Caco-2 (cell line): ENCODE measurements around the gene ASB3. TPM values are rescaled to one million over a fixed set of nuclear protein-coding genes. Genes with fewer than 3 reads are reported as not detected.

Source experiments
- BruUV-seq: library from RNA; stranded (reverse); fragments of 400-500 nt; replicated peaks from 2 replicates; lab custom pipeline; 2021; lab: Mats Ljungman, UMichigan
- CTCF ChIA-PET: fragments of 300-600 bp; sonication (Branson Sonifier 250); formaldehyde crosslinking; loops from one replicate; lab custom pipeline; 2022; ENCODE audit warnings: antibody characterized with exemption; lab: Charles Lee
- POLR2A ChIA-PET: fragments of 300-600 bp; sonication (Branson Sonifier 250); formaldehyde crosslinking; loops from one replicate; lab custom pipeline; 2022; ENCODE audit warnings: antibody characterized with exemption; lab: Charles Lee
- DNase-seq, 2 experiments: peaks; one replicate each; pipeline versions ENCODE4 v3.0.0 to v3.0.0-alpha.2; 2020 to 2022
- H3K27me3 ChIP-seq: replicated peaks from 2 replicates; pipeline ENCODE4 v1.6.0; 2011; ENCODE audit warnings: low read length; ENCODE audit not compliant: control insufficient read depth, insufficient read depth
- H3K36me3 ChIP-seq: 2 replicates; pipeline ENCODE4 v1.5.1; 2011; ENCODE audit warnings: low read length; ENCODE audit not compliant: control insufficient read depth, insufficient read depth
- H3K4me1 ChIP-seq: fragments of 250-450 bp; sonication (Bioruptor Pico); 2 replicates; pipeline ENCODE4 v1.5.1; 2020; ENCODE audit warnings: mild to moderate bottlenecking
- H3K4me3 ChIP-seq: 2 replicates; pipeline ENCODE4 v1.5.1; 2011; ENCODE audit warnings: low read depth, mild to moderate bottlenecking, control low read depth, low read length
- H3K9me3 ChIP-seq: fragments of 250-450 bp; sonication (Bioruptor Pico); 2 replicates; pipeline ENCODE4 v1.5.1; 2020; ENCODE audit warnings: mild to moderate bottlenecking, moderate library complexity
- H3K27ac Mint-ChIP-seq: one replicate; pipeline ENCODE4 v1.8.0; 2022; ENCODE audit warnings: mixed read lengths; ENCODE audit not compliant: unreplicated experiment
- H3K27me3 Mint-ChIP-seq: one replicate; pipeline ENCODE4 v1.8.0; 2022; ENCODE audit warnings: mixed read lengths; ENCODE audit not compliant: insufficient read depth, unreplicated experiment
- H3K36me3 Mint-ChIP-seq: one replicate; pipeline ENCODE4 v1.8.0; 2022; ENCODE audit warnings: mild to moderate bottlenecking, mixed read lengths; ENCODE audit not compliant: insufficient read depth, unreplicated experiment
- H3K4me1 Mint-ChIP-seq: one replicate; pipeline ENCODE4 v1.8.0; 2022; ENCODE audit warnings: low read depth, mixed read lengths; ENCODE audit not compliant: unreplicated experiment
- H3K4me3 Mint-ChIP-seq: one replicate; pipeline ENCODE4 v1.8.0; 2022; ENCODE audit warnings: mild to moderate bottlenecking, moderate library complexity, mixed read lengths; ENCODE audit not compliant: unreplicated experiment
- H3K9me3 Mint-ChIP-seq: one replicate; pipeline ENCODE4 v1.8.0; 2022; ENCODE audit warnings: mixed read lengths; ENCODE audit not compliant: unreplicated experiment
- intact Hi-C: fragments of 100-400 bp; cut with micrococcal nuclease; formaldehyde crosslinking; loops from one replicate; pipeline ENCODE4 v1.10.0; 2022; ENCODE audit not compliant: unreplicated experiment
- total RNA-seq: library from RNA; stranded (reverse); gene quantifications from 2 replicates; pipeline ENCODE4 v1.2.3, GENCODE V29; 2022
- TF ChIP-seq, protein P1 (sequence below), 2 experiments: fragments of 200-600 bp in 1 of 2; IDR thresholded peaks; 1 replicate in 1 of 2; 2 replicates in 1 of 2; pipeline versions ENCODE4 v1.5.1 to v1.8.0; 2011 to 2022; ENCODE audit warnings: antibody characterized with exemption in 1 of 2, control low read depth in 1 of 2, inconsistent platforms in 1 of 2, low read depth in 1 of 2, low read length in 1 of 2, mild to moderate bottlenecking in 1 of 2, moderate library complexity in 1 of 2; ENCODE audit not compliant: insufficient read depth in 1 of 2, severe bottlenecking in 1 of 2, unreplicated experiment in 1 of 2

ASB3 gene
- total RNA-seq, 1 experiment from 2014 or later = 12.9 TPM

GRCh38 chr2:53802617-53803151 is 15.9 kb upstream of the ASB3 start:
- no peak overlapping the region for H3K4me3 ChIP-seq
- BruUV-seq = no TSS peak
- ChIA-PET POLR2A (no interaction called here), CTCF (no interaction called here)
- H3K4me3 Mint-ChIP-seq = no peak overlapping the region
- H3K27ac Mint-ChIP-seq = no peak overlapping the region
- TF ChIP-seq, protein P1, sequence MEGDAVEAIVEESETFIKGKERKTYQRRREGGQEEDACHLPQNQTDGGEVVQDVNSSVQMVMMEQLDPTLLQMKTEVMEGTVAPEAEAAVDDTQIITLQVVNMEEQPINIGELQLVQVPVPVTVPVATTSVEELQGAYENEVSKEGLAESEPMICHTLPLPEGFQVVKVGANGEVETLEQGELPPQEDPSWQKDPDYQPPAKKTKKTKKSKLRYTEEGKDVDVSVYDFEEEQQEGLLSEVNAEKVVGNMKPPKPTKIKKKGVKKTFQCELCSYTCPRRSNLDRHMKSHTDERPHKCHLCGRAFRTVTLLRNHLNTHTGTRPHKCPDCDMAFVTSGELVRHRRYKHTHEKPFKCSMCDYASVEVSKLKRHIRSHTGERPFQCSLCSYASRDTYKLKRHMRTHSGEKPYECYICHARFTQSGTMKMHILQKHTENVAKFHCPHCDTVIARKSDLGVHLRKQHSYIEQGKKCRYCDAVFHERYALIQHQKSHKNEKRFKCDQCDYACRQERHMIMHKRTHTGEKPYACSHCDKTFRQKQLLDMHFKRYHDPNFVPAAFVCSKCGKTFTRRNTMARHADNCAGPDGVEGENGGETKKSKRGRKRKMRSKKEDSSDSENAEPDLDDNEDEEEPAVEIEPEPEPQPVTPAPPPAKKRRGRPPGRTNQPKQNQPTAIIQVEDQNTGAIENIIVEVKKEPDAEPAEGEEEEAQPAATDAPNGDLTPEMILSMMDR (IDR thresholded peaks at IDR 0.05; ENCODE audit: insufficient read depth in 1 of 2, low read depth in 1 of 2, low read length in 1 of 2, severe bottlenecking in 1 of 2, unreplicated experiment in 1 of 2) = no peak
- no peak for DNase-seq
- peaks cover 31% of the 10 kb centered on the region for H3K36me3 Mint-ChIP-seq
- H3K9me3 Mint-ChIP-seq = no peaks in the 10 kb centered on the region
- no peaks in the 10 kb centered on the region for H3K9me3 ChIP-seq
- H3K4me1 ChIP-seq = no peaks in the 10 kb centered on the region
- H3K4me1 Mint-ChIP-seq = no peaks in the 10 kb centered on the region
- no peaks in the 10 kb centered on the region for H3K27me3 ChIP-seq
- H3K36me3 ChIP-seq = no peaks in the 10 kb centered on the region; the same call in 1 of the 2 replicates
- intact Hi-C loops = no loop called here
- H3K27me3 Mint-ChIP-seq = no peaks in the 10 kb centered on the region

- no peaks in the 10 kb centered on the region for H3K4me1 Mint-ChIP-seq
- Histone ChIP-seq H3K27me3 (no peaks in the 10 kb centered on the region), H3K36me3 (no peaks in the 10 kb centered on the region), H3K9me3 (no peaks in the 10 kb centered on the region), H3K4me3 (no peak overlapping the region), H3K4me1 (no peaks in the 10 kb centered on the region)
- no peak overlapping the region for H3K4me3 Mint-ChIP-seq
- intact Hi-C loops = no loop called here
- TF ChIP-seq, protein P1 (IDR thresholded peaks at IDR 0.05; ENCODE audit: insufficient read depth in 1 of 2, low read depth in 1 of 2, low read length in 1 of 2, severe bottlenecking in 1 of 2, unreplicated experiment in 1 of 2) = no peak
- BruUV-seq = no TSS peak
- ChIA-PET POLR2A (no interaction called here), CTCF (no interaction called here)
- no peaks in the 10 kb centered on the region for H3K27me3 Mint-ChIP-seq
- no peaks in the 10 kb centered on the region for H3K9me3 Mint-ChIP-seq
- no peak overlapping the region for H3K27ac Mint-ChIP-seq
- DNase-seq = no peak
- peaks cover 37% of the 10 kb centered on the region for H3K36me3 Mint-ChIP-seq
Observed at GRCh38 chr2:53801547-53801946, 14.8 kb upstream of the ASB3 start.

DNA sequence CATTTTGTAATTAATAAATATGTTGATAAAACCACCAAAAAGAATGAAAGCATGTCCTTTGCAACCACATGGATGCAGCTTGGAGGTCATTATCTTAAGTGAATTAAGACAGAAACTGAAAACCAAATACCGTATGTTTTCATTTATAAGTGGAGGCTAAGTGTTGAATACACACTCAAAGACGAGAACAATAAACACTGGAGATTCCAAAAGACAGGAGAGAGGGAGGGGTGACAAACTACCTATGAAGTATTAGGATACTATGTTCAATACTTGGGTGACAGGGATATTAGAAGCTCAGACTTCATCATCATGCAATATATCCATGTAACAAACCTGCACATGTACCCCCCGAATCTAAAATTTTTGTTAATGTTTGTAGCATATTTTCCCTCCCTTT is 7.1 kb upstream of the ASB3 start:
- no peaks in the 10 kb centered on the region for H3K27me3 Mint-ChIP-seq
- TF ChIP-seq, protein P1 (IDR thresholded peaks at IDR 0.05; ENCODE audit: insufficient read depth in 1 of 2, low read depth in 1 of 2, low read length in 1 of 2, severe bottlenecking in 1 of 2, unreplicated experiment in 1 of 2) = no peak
- no peak overlapping the region for H3K27ac Mint-ChIP-seq
- no TSS peak for BruUV-seq
- Histone ChIP-seq H3K4me1 (no peaks in the 10 kb centered on the region), H3K36me3 (no peaks in the 10 kb centered on the region), H3K4me3 (no peak overlapping the region), H3K27me3 (no peaks in the 10 kb centered on the region), H3K9me3 (no peaks in the 10 kb centered on the region)
- no peak for DNase-seq
- H3K9me3 Mint-ChIP-seq = no peaks in the 10 kb centered on the region
- intact Hi-C loops = no loop called here
- H3K36me3 Mint-ChIP-seq = peaks cover 8% of the 10 kb centered on the region
- ChIA-PET POLR2A (no interaction called here), CTCF (no interaction called here)
- no peaks in the 10 kb centered on the region for H3K4me1 Mint-ChIP-seq
- H3K4me3 Mint-ChIP-seq = no peak overlapping the region
